PC-3 (cell line): ENCODE data around the gene ITGAE. TPM values are rescaled to one million over a fixed set of nuclear protein-coding genes. Genes with fewer than 3 reads are reported as not detected.

ENCODE experiments used
- ATAC-seq: fragments of 200-7000 bp; cut with Tn5 transposase; 2 replicates; pipeline ENCODE4 v1.9.1; 2020; ENCODE audit warnings: mild to moderate bottlenecking, moderate library complexity
- BruUV-seq: library from RNA; stranded (reverse); fragments of 400-500 nt; replicated peaks from 2 replicates; lab custom pipeline; 2021; lab: Mats Ljungman, UMichigan
- CTCF ChIA-PET: fragments of 300-600 bp; sonication (Branson Sonifier 250); formaldehyde crosslinking; loops from one replicate; lab custom pipeline; 2022; ENCODE audit warnings: antibody characterized with exemption; lab: Charles Lee
- POLR2A ChIA-PET: fragments of 300-600 bp; sonication (Branson Sonifier 250); formaldehyde crosslinking; loops from one replicate; lab custom pipeline; 2022; ENCODE audit warnings: antibody characterized with exemption; ENCODE audit not compliant: unreplicated experiment; lab: Charles Lee
- DNase-seq: peaks from one replicate; pipeline ENCODE4 v3.0.0-alpha.2; 2015
- H2AFZ ChIP-seq: fragments of 300-600 bp; sonication (generic); 2 replicates; pipeline ENCODE4 v1.6.0; 2016; ENCODE audit warnings: antibody characterized with exemption, low read length
- H3F3A ChIP-seq: fragments of 300-600 bp; sonication (generic); one replicate; pipeline ENCODE4 v1.6.0; 2017; ENCODE audit warnings: antibody characterized with exemption, low read length, control low read depth, mild to moderate bottlenecking; ENCODE audit not compliant: unreplicated experiment
- H3K27ac ChIP-seq: fragments of 300-600 bp; sonication (generic); 2 replicates; pipeline ENCODE4 v1.5.1; 2016; ENCODE audit warnings: mild to moderate bottlenecking, low read length
- H3K27me3 ChIP-seq: fragments of 300-600 bp; sonication (generic); 2 replicates; pipeline ENCODE4 v1.6.1; 2016; ENCODE audit warnings: low read length, mixed read lengths
- H3K36me3 ChIP-seq: fragments of 300-600 bp; sonication (generic); 2 replicates; pipeline ENCODE4 v1.6.1; 2016; ENCODE audit warnings: low read depth, mixed run types, low read length, mixed read lengths
- H3K4me1 ChIP-seq: fragments of 300-600 bp; sonication (generic); 2 replicates; pipeline ENCODE4 v1.5.1; 2016; ENCODE audit warnings: low read length; ENCODE audit not compliant: insufficient read depth
- H3K4me2 ChIP-seq: fragments of 300-600 bp; sonication (generic); 2 replicates; pipeline ENCODE4 v1.6.0; 2016; ENCODE audit warnings: low read length
- H3K4me3 ChIP-seq: fragments of 300-600 bp; sonication (generic); 2 replicates; pipeline ENCODE4 v1.5.1; 2016; ENCODE audit warnings: mild to moderate bottlenecking, low read length, mixed read lengths
- H3K79me2 ChIP-seq: fragments of 300-600 bp; sonication (generic); 2 replicates; pipeline ENCODE4 v1.6.1; 2017; ENCODE audit warnings: low read length, mixed read lengths
- H3K9ac ChIP-seq: fragments of 300-600 bp; sonication (generic); 2 replicates; pipeline ENCODE4 v1.6.0; 2016; ENCODE audit warnings: mild to moderate bottlenecking, low read length
- H3K9me2 ChIP-seq: fragments of 300-600 bp; sonication (generic); replicated peaks from 2 replicates; pipeline ENCODE4 v1.6.1; 2016; ENCODE audit warnings: mixed run types, low read length, mixed read lengths
- H3K9me3 ChIP-seq: fragments of 300-600 bp; sonication (generic); 2 replicates; pipeline ENCODE4 v1.6.1; 2016; ENCODE audit warnings: low read length, mixed read lengths
- H4K20me1 ChIP-seq: fragments of 300-600 bp; sonication (generic); 2 replicates; pipeline ENCODE4 v1.6.1; 2016; ENCODE audit warnings: low read length, mixed read lengths
- EZH2 ChIP-seq: fragments of 300-600 bp; sonication (generic); IDR thresholded peaks from one replicate; pipeline ENCODE4 v1.6.1; 2017; ENCODE audit warnings: antibody characterized with exemption, mild to moderate bottlenecking, low read length; ENCODE audit not compliant: unreplicated experiment
- EZH2phosphoT487 ChIP-seq: fragments of 300-600 bp; sonication (generic); IDR thresholded peaks from 2 replicates; pipeline ENCODE4 v1.6.1; 2018; ENCODE audit warnings: mild to moderate bottlenecking, antibody characterized with exemption, low read length, borderline replicate concordance
- intact Hi-C: fragments of 100-400 bp; cut with micrococcal nuclease; formaldehyde crosslinking; loops from 2 replicates; pipeline ENCODE4 v1.9.0; 2023
- total RNA-seq: library from RNA; depleted of rRNA; stranded (reverse); fragments of >200 nt; gene quantifications from 2 replicates; pipeline ENCODE4 v1.2.3, GENCODE V29; 2014
- TF ChIP-seq, protein P1 (sequence below): fragments of 300-600 bp; sonication (generic); conservative IDR thresholded peaks from 2 replicates; pipeline ENCODE4 v1.5.1; 2017; ENCODE audit warnings: antibody characterized with exemption, low read depth, mild to moderate bottlenecking, low read length

The ITGAE gene
- total RNA-seq, 1 experiment from 2014 or later: 42.0 TPM

DNA sequence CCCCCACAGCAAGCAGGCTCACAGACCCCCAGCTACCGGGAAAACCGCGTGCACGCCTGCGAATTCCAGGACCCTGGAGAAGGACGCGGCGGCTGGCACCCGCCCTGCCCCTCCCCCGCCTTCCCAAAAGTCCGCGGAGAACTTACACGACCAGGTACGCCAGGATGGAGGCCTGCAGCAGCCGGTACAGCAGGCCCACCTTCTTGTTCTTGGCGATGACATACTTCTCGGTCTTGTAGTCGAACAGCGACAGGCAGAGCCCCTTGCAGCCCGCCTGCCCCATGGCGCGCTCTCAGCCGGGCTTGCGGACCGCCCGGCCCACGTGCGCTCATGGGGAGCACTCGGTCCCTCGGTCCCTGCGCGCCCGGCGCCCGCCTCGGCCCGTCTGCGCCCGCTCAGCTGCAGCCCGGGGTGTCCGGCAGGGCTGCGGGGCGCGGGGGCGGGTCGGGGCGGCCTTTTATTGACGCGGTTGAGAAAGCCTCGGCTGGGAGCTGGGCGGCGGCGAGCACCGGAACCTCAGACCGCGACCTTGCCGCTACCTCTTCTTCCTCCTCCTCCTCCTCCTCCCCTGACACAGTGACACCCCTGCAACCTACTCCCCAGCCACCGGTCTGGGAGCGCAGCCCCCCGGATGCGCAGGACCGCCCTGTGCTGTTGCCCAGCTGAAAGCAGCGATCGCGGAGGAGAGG, 105.1 kb downstream of the ITGAE start, which contains the start of gene P2RX5:
Gene P2RX5, minus strand, starts transcription at position 433 of the 689 bp plus-strand sequence. Its CDS starts 150 bp downstream, at position 283.
- DNase-seq (peak; percentile 32), ATAC-seq (peak; percentile 50)
- ChIA-PET POLR2A (no interaction called here), CTCF (no interaction called here)
- Histone ChIP-seq H3K9me3 (no peaks in the 10 kb centered on the region), H3K36me3 (no peaks in the 10 kb centered on the region), H3K4me1 (peaks cover 4% of the 10 kb centered on the region; the same call in 1 of the 2 replicates), H3K79me2 (0 out of 2 replicates have a peak, but pooled peaks cover 4% of the 10 kb centered on the region), H3K27me3 (no peaks in the 10 kb centered on the region), H3K4me3 (peak within 1 kb of the TSS; percentile 68), H3K9ac (peak within 1 kb of the TSS; percentile 36), H2AFZ (peak within 1 kb of the TSS; percentile 75), H3K4me2 (peak within 1 kb of the TSS; percentile 91), H3F3A (no peaks in the 10 kb centered on the region), H3K27ac (no peak within 1 kb of the TSS), H4K20me1 (no peaks in the 10 kb centered on the region), H3K9me2 (no peaks in the 10 kb centered on the region)
- BruUV-seq: no TSS peak
- TF ChIP-seq, protein P1, sequence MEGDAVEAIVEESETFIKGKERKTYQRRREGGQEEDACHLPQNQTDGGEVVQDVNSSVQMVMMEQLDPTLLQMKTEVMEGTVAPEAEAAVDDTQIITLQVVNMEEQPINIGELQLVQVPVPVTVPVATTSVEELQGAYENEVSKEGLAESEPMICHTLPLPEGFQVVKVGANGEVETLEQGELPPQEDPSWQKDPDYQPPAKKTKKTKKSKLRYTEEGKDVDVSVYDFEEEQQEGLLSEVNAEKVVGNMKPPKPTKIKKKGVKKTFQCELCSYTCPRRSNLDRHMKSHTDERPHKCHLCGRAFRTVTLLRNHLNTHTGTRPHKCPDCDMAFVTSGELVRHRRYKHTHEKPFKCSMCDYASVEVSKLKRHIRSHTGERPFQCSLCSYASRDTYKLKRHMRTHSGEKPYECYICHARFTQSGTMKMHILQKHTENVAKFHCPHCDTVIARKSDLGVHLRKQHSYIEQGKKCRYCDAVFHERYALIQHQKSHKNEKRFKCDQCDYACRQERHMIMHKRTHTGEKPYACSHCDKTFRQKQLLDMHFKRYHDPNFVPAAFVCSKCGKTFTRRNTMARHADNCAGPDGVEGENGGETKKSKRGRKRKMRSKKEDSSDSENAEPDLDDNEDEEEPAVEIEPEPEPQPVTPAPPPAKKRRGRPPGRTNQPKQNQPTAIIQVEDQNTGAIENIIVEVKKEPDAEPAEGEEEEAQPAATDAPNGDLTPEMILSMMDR: no peak
- TF ChIP-seq EZH2phosphoT487 (no peak), EZH2 (no peak)
- intact Hi-C loops: no loop called here

DNA sequence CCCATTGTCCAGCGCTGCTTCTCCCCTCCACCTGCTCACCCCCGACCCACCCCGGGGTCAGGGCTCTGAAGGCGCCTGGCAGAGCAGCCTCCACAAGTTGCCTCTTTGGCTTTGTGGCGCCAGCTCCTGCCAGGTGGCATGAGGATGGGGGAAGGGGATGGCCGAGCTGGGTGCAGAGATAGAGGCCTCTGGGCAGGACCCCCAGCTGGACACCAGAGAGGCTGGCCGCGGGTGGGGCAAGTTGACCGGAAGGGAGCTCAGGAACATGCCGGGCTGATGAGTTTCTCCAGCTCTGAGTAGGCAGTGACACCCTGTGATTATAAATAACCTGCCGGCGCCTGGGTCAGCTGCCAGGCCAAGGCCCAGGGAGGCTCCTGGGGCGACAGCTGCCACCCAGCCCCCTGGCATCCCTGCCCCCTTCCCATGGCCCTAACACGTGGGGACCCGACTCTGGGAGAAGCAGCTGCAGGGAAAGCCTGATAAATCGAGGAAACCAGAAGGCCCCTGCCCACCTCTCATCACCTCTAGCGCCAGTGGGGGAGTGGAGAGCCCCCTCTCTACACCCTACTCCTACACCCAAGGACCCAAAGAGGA, 105.8 kb downstream of the ITGAE start:
- CTCF ChIA-PET: no interaction called here
- POLR2A ChIA-PET: no interaction called here
- peak overlapping the region; percentile 91 for H3K4me2 ChIP-seq
- ATAC-seq (peak; percentile 43), DNase-seq (peak; percentile 9)
- no peaks in the 10 kb centered on the region for H3K36me3 ChIP-seq
- 0 out of 2 replicates have a peak, but pooled peaks cover 4% of the 10 kb centered on the region for H3K79me2 ChIP-seq
- H3K4me3 ChIP-seq: peak overlapping the region; percentile 68
- intact Hi-C loops: no loop called here
- H3K9me3 ChIP-seq: no peaks in the 10 kb centered on the region
- H3K27ac ChIP-seq: no peak overlapping the region
- no TSS peak for BruUV-seq
- H2AFZ ChIP-seq: peak overlapping the region; percentile 75
- H3K4me1 ChIP-seq: peaks cover 4% of the 10 kb centered on the region; the same call in 1 of the 2 replicates
- H3F3A ChIP-seq: no peaks in the 10 kb centered on the region
- H3K9me2 ChIP-seq: no peaks in the 10 kb centered on the region
- no peaks in the 10 kb centered on the region for H3K27me3 ChIP-seq
- no peaks in the 10 kb centered on the region for H4K20me1 ChIP-seq
- TF ChIP-seq EZH2phosphoT487 (no peak), EZH2 (no peak)
- TF ChIP-seq, protein P1: no peak
- peak overlapping the region; percentile 36 for H3K9ac ChIP-seq

DNA sequence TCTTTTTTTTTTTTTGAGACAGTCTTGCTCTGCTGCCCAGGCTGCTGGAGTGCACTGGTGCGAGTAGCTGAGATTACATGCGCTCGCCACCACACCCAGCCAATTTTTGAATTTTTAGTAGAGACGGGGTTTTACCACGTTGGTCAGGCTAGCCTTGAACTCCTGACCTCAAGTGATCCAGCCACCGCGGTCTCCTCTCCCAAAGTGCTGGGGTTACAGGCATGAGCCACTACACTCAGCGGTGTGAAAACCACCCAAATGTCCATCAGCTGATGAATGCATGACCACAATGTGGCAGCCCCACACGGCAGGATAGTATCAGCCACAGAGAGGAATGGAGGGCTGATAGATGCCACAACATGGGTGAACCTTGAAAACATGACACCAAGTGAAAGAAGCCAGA, 107.2 kb downstream of the ITGAE start:
- DNase-seq (no peak), ATAC-seq (no peak)
- H3K36me3 ChIP-seq: no peaks in the 10 kb centered on the region
- H3K4me2 ChIP-seq: no peak overlapping the region
- CTCF ChIA-PET: no interaction called here
- TF ChIP-seq, protein P1: no peak
- TF ChIP-seq EZH2: no peak
- no peak for TF ChIP-seq EZH2phosphoT487
- H3K27ac ChIP-seq: no peak overlapping the region
- H3K4me3 ChIP-seq: no peak overlapping the region
- H2AFZ ChIP-seq: no peak overlapping the region
- H3K79me2 ChIP-seq: 0 out of 2 replicates have a peak, but pooled peaks cover 4% of the 10 kb centered on the region
- H4K20me1 ChIP-seq: no peaks in the 10 kb centered on the region
- H3F3A ChIP-seq: no peaks in the 10 kb centered on the region
- no peaks in the 10 kb centered on the region for H3K9me3 ChIP-seq
- H3K4me1 ChIP-seq: peaks cover 4% of the 10 kb centered on the region; the same call in 1 of the 2 replicates
- intact Hi-C loops: no loop called here
- no peaks in the 10 kb centered on the region for H3K9me2 ChIP-seq
- POLR2A ChIA-PET: no interaction called here
- H3K9ac ChIP-seq: no peak overlapping the region
- no TSS peak for BruUV-seq
- no peaks in the 10 kb centered on the region for H3K27me3 ChIP-seq
